HTERT RPE-1 (cell line): ENCODE measurements around the gene GPM6B.

Source experiments
- in situ Hi-C: fragments of 300-500 bp; cut with MboI; formaldehyde crosslinking; loops from 4 replicates; pipeline ENCODE4 v1.14.3; 2020; ENCODE audit warnings: low sequenced_read_pairs

Gene GPM6B

DNA sequence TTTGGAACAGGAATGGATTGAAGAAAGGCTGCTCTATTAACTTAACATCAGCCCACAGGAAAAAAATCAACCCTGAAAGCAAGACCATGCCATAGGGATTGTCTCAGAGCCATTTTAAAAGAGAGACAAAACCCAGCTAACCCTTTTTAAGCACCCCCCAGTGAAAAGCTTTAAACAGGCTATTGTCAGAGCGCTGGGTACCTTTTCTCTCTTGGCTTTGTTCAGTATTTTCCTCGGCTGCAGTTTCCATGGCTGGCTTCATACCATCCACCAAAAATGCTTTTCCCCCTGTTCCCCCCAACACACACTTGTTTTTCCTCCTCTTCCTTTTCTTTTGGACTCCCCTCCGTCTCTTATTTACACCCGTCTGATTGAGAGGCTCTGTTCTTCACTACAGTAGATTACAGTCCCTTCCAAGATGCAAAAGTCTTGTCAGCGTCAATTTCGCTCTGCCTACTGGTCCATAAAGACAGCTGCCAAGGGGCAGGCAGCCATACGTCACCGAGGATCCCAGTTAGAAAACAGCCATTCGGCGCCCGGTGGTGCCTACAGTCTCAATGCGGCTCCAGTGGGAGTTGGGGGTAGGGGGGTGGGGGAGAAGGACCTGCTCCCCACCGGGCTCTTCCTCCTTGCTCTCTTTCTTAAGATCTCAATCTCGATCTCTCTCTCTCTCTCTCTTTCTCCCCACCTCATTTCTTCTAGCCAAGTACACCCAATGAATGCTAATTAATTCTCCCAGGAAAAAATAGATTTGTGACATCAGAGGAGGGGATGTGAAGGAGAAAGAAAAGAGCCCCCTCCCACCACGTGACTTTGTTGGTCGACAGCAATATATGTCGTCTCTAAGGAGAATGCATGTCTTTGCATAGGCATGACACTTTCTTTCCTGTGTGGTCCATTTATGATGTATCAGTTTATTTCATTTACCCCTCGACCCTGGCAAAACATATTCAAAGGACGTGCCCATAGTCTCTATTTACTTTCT lies at the start of gene GPM6B:
Gene GPM6B (minus strand): TSS at position 451 of the 985 bp plus-strand sequence. CDS start 189 bp downstream, at position 262.
- in situ Hi-C loops, result no loop called here

GRCh38 chrX:13864264-13864663 lies 47.4 kb upstream of the GPM6B start:
- in situ Hi-C loops, result no loop called here

GRCh38 chrX:13863324-13863723 lies 46.4 kb upstream of the GPM6B start:
- in situ Hi-C loops, result no loop called here

- in situ Hi-C loops, result no loop called here
These were observed 42.8 kb upstream of the GPM6B start for GRCh38 chrX:13859724-13860123.

GRCh38 chrX:13857804-13858203 lies 40.9 kb upstream of the GPM6B start:
- in situ Hi-C loops, result no loop called here

- in situ Hi-C loops, result no loop called here
These were observed 39.0 kb upstream of the GPM6B start for GRCh38 chrX:13855689-13856450.

GRCh38 chrX:13854003-13854402 lies 37.1 kb upstream of the GPM6B start:
- in situ Hi-C loops, result no loop called here

DNA sequence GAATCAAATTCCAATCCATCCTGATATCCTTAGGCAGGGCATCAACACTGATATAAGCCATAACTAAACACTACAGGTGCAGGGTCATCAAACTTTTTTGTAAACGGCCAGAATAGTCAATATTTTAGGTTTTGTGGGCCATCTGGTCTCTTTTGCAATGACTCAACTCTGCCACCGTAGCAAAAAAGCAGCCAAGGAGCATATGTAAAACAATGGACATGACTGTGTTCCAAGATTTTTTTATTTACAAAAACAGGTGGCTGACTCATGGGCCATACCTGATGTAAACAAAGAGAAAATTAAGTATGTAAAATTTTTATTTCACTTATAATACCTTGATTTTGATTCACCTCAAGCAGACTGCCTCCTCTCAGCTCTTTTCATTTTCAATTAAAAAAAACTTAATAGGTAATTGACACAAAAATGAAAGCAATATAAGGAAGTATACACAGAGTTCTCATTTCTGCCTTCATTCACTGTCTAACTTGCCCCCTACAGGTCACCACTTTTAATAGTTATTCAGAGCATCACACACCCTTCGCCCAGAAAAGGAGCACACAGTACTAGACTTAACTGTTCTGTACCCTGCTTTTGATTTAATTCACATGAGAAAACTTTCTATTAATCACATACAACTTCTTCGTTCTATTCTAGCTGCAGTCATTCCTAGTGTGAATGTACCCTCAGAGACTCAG lies 35.3 kb upstream of the GPM6B start:
- in situ Hi-C loops, result no loop called here

- in situ Hi-C loops, result no loop called here
These were observed 29.0 kb upstream of the GPM6B start for GRCh38 chrX:13845721-13846378.

- in situ Hi-C loops, result no loop called here
These were observed 26.3 kb upstream of the GPM6B start for GRCh38 chrX:13843150-13843721.

DNA sequence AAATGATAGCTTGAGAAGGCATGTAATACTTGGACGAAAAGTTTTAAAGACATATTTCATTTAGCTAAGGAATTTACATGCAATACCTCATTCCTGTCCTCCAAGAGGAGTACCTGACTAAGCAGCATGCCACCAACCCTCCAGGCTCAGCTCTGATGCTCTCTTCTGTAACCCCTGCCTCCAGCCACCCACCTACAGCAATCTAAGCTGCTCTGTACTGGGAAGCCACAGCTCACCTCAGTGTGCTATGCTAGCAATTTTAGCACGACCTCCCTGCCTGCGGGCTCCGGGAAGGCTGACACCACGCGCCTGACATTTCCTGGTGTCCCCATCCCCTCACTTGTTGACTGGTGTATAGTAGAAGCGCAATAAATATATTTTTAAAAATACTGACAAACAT lies 23.2 kb upstream of the GPM6B start:
- in situ Hi-C loops, result no loop called here

DNA sequence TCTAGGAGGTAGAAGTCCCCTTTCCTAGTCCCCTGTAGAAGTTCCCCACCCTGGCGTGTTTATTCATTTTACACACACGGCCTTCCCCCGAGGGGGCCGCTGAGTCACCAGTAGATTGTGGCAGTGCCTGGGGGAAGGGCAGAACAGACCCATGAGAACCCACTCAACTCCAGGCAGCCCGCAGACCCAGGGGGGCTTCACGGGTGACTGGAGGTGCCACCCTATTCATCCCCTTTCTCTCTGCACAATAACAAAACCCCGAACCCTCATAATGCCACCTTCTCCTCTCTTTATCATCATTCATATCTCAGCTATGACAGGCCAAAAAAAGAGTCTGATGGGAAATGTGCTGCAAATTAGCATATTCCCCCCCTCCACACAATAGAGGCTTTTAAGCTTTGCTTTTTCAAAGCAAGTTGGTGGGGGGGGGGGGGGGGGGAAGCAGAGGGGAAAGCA lies 20.4 kb upstream of the GPM6B start:
- in situ Hi-C loops, result no loop called here

DNA sequence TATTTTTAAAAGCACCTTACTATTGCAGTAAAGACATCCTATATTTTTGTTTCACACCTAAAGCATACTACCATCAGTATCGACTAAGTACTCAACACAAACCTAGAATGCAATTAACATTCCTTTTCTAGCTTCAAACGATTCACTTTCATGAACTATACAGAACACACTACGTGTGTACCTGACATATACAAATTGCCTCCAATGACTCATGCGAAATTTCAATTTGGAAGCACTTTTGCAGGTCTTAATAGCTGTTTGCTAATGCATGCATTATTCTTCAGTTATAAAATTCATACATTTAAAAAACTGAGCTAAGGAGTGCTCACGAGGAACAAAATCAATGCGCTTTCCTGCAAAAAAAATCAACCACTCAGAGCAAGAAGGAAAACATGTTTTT lies 19.7 kb upstream of the GPM6B start:
- in situ Hi-C loops, result no loop called here

GRCh38 chrX:13835825-13836224 lies 18.9 kb upstream of the GPM6B start:
- in situ Hi-C loops, result no loop called here

DNA sequence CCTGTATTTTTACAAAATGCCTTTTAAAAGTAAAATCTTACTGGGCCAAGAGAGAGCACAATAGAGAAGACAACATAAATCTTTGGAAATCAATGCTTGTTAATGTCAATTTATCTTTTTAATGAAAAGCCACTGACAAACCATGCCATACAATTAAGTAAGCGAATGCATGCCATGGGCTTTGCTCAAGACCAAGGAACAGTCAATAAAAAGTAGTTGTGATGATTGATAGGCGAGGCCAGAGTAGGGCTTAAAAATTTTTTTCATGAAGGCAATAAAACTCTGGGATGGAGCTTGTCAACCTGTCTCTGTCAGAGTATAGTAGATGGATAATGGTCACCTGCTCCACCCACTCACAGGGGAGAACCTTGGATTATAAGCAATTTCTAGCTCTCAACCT lies 17.5 kb upstream of the GPM6B start:
- in situ Hi-C loops, result no loop called here

- in situ Hi-C loops, result no loop called here
These were observed 13.1 kb upstream of the GPM6B start for GRCh38 chrX:13829983-13830382.

DNA sequence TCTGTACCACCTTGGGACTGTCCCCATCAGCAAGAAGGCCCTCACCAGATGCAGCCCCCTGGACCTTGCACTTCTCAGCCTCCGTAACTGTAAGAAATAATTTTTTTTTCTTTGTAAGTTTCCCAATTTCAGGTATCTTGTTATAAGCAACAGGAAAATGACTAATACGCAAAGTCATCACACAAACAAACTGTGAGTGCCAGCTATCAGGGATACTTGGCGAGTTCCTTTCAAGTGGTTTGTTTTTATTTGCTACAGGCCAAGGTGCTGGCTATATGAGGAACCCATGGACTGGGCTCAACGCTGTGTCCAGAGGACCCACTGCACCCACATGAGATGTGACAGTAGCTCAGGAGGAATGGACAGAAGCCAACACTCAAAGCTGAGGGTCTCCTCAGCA lies 11.5 kb upstream of the GPM6B start:
- in situ Hi-C loops, result no loop called here

DNA sequence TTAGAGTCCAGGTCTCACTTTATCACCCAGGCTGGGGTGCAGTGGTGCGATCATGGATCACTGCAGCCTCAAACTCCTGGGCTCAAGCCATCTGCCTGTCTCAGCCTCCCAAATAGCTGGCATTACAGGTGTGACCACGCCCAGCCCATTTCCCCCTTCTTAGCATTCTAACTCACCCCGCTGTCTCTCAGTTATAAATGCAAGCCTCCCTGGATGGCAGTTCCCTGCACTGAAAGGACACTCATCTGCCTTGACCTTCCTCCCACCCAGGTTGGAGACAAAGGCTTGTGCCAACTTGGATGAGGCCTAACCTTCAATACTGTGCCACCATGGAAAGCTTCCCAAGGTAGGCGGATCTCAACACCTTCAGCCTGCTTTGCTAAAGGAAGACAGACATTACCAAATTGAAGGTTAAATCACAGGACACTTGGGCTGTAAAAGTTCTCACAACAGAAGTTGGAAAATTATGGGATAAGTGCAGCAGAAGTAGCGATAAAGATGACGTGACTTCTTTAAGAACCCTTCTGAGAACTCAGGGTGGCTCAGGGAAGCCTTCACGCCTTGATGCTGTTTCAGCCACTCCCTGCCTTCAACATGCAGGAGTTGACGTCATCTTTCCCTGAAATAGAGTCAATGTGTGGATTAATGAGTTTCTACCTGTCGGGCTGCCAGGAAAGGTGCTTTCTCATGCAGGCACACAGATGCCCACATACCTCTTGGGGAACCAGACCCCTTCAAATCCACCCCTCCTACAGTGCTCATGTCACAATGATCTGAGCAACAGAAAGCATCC lies 10.6 kb upstream of the GPM6B start:
- in situ Hi-C loops, result no loop called here

DNA sequence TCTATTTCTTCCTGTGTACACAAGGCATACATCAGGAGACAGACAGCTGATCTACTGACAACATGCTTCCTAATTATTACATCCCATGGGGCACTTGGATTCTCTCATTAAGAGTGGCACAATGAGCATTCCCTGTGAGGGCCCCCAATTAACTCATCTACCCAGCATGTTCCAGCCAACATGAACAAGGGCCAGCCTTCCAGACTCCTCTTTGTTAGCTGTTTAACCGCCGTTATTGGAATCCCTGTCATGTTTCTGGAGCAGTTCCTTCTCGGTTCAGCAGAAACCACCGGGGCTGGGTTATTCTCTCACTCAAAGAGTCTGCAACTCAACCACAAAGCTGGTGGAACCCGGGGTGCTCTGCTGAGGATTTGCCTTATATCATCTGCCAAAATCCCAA lies 9.9 kb upstream of the GPM6B start:
- in situ Hi-C loops, result no loop called here
